Immature natural killer cell (primary cell): ENCODE measurements around the gene DCAF4. TPM values are rescaled to one million over a fixed set of nuclear protein-coding genes. Genes with fewer than 3 reads are reported as not detected.

Source experiments
- DNase-seq, 3 donors: peaks; one replicate each; pipeline ENCODE4 v3.0.0; 2022; ENCODE audit warnings: mixed read lengths in 1 of 3
- H3K27ac Mint-ChIP-seq, 6 donors: one replicate each; pipeline ENCODE4 v1.8.0; 2020; ENCODE audit warnings: mixed read lengths in 6 of 6, mild to moderate bottlenecking in 5 of 6, inconsistent platforms in 4 of 6, moderate library complexity in 3 of 6
- H3K27me3 Mint-ChIP-seq, 3 donors: one replicate each; pipeline ENCODE4 v1.8.0; 2020 to 2021; ENCODE audit warnings: low read depth in 3 of 3, mild to moderate bottlenecking in 3 of 3, mixed read lengths in 3 of 3, moderate library complexity in 3 of 3, inconsistent platforms in 1 of 3
- H3K36me3 Mint-ChIP-seq, 3 donors: one replicate each; pipeline ENCODE4 v1.8.0; 2020; ENCODE audit warnings: mixed read lengths in 3 of 3, inconsistent platforms in 2 of 3, mild to moderate bottlenecking in 2 of 3
- H3K4me1 Mint-ChIP-seq, 2 donors: one replicate each; pipeline ENCODE4 v1.8.0; 2020; ENCODE audit warnings: inconsistent platforms in 2 of 2, mild to moderate bottlenecking in 2 of 2, mixed read lengths in 2 of 2, moderate library complexity in 1 of 2
- H3K4me3 Mint-ChIP-seq, 5 donors: one replicate each; pipeline ENCODE4 v1.8.0; 2020; ENCODE audit warnings: mild to moderate bottlenecking in 5 of 5, mixed read lengths in 5 of 5, inconsistent platforms in 3 of 5, moderate library complexity in 3 of 5
- H3K9me3 Mint-ChIP-seq, 6 donors: one replicate each; pipeline ENCODE4 v1.8.0; 2020; ENCODE audit warnings: mild to moderate bottlenecking in 6 of 6, mixed read lengths in 6 of 6, inconsistent platforms in 4 of 6, moderate library complexity in 3 of 6
- polyA plus RNA-seq, 3 donors: library from polyadenylated mRNA; unstranded; fragments of 300-500 nt; fragmentation: Illumina TruSeq; gene quantifications; one replicate each; pipeline ENCODE4 v1.2.3, GENCODE V29; 2021

The DCAF4 gene
- polyA plus RNA-seq, 3 donors from 2014 or later, result 0.44 to 8.7 (median 4.5) TPM

- no peaks in the 10 kb centered on the region for H3K36me3 Mint-ChIP-seq
- peaks cover 0 to 2% of the 10 kb centered on the region in 2 donors for H3K4me1 Mint-ChIP-seq
- DNase-seq, result no peak
- H3K27me3 Mint-ChIP-seq, result peaks cover 8 to 14% (median 13%) of the 10 kb centered on the region in 3 donors
- H3K4me3 Mint-ChIP-seq, result no peak overlapping the region
- H3K27ac Mint-ChIP-seq, result no peak overlapping the region
- H3K9me3 Mint-ChIP-seq, result no peaks in the 10 kb centered on the region
Measured at GRCh38 chr14:72904218-72904617, 22.0 kb upstream of the DCAF4 start.

- Mint-ChIP-seq H3K9me3 (no peaks in the 10 kb centered on the region), H3K36me3 (no peaks in the 10 kb centered on the region), H3K27me3 (peaks cover 11 to 15% (median 12%) of the 10 kb centered on the region in 3 donors), H3K27ac (no peak overlapping the region), H3K4me3 (no peak overlapping the region), H3K4me1 (peaks cover 0 to 2% of the 10 kb centered on the region in 2 donors)
- DNase-seq, result peak; percentile 69 to 75 (median 70)
Measured at GRCh38 chr14:72904840-72905561, 21.3 kb upstream of the DCAF4 start.

- Mint-ChIP-seq H3K4me3 (no peak overlapping the region), H3K27me3 (peaks cover 10 to 15% (median 11%) of the 10 kb centered on the region in 3 donors), H3K4me1 (peaks cover 0 to 2% of the 10 kb centered on the region in 2 donors), H3K27ac (no peak overlapping the region), H3K9me3 (no peaks in the 10 kb centered on the region), H3K36me3 (no peaks in the 10 kb centered on the region)
- no peak for DNase-seq
Measured at GRCh38 chr14:72906316-72906715, 19.9 kb upstream of the DCAF4 start.

- Mint-ChIP-seq H3K27me3 (peaks cover 10 to 15% (median 11%) of the 10 kb centered on the region in 3 donors), H3K4me1 (peaks cover 0 to 2% of the 10 kb centered on the region in 2 donors), H3K27ac (no peak overlapping the region), H3K36me3 (no peaks in the 10 kb centered on the region), H3K4me3 (no peak overlapping the region), H3K9me3 (no peaks in the 10 kb centered on the region)
- no peak for DNase-seq
Measured at GRCh38 chr14:72906879-72907278, 19.4 kb upstream of the DCAF4 start.

GRCh38 chr14:72907886-72908285 lies 18.4 kb upstream of the DCAF4 start:
- H3K4me1 Mint-ChIP-seq, result peaks cover 0 to 2% of the 10 kb centered on the region in 2 donors
- H3K27me3 Mint-ChIP-seq, result peaks cover 10 to 16% (median 11%) of the 10 kb centered on the region in 3 donors
- H3K4me3 Mint-ChIP-seq, result no peak overlapping the region
- no peak for DNase-seq
- H3K9me3 Mint-ChIP-seq, result no peaks in the 10 kb centered on the region
- H3K27ac Mint-ChIP-seq, result no peak overlapping the region
- no peaks in the 10 kb centered on the region for H3K36me3 Mint-ChIP-seq

- no peak overlapping the region for H3K4me3 Mint-ChIP-seq
- H3K9me3 Mint-ChIP-seq, result no peaks in the 10 kb centered on the region
- peaks cover 0 to 2% (median 0%) of the 10 kb centered on the region in 3 donors for H3K36me3 Mint-ChIP-seq
- peaks cover 2 to 6% of the 10 kb centered on the region in 2 donors for H3K4me1 Mint-ChIP-seq
- no peak for DNase-seq
- peaks cover 10 to 23% (median 10%) of the 10 kb centered on the region in 3 donors for H3K27me3 Mint-ChIP-seq
- H3K27ac Mint-ChIP-seq, result no peak overlapping the region
Measured at GRCh38 chr14:72909163-72909562, 17.1 kb upstream of the DCAF4 start.

GRCh38 chr14:72913809-72914208 lies 12.5 kb upstream of the DCAF4 start:
- peaks cover 0 to 11% (median 3%) of the 10 kb centered on the region in 3 donors for H3K27me3 Mint-ChIP-seq
- H3K36me3 Mint-ChIP-seq, result peaks cover 0 to 4% (median 0%) of the 10 kb centered on the region in 3 donors
- no peak overlapping the region for H3K4me3 Mint-ChIP-seq
- no peak for DNase-seq
- H3K9me3 Mint-ChIP-seq, result no peaks in the 10 kb centered on the region
- peaks cover 0 to 6% of the 10 kb centered on the region in 2 donors for H3K4me1 Mint-ChIP-seq
- no peak overlapping the region for H3K27ac Mint-ChIP-seq

- Mint-ChIP-seq H3K4me1 (peaks cover 0 to 6% of the 10 kb centered on the region in 2 donors), H3K36me3 (peaks cover 0 to 4% (median 0%) of the 10 kb centered on the region in 3 donors), H3K9me3 (no peaks in the 10 kb centered on the region), H3K27me3 (peaks cover 4 to 9% (median 7%) of the 10 kb centered on the region in 3 donors), H3K27ac (no peak overlapping the region), H3K4me3 (no peak overlapping the region)
- DNase-seq, result no peak
Measured at GRCh38 chr14:72916174-72916573, 10.1 kb upstream of the DCAF4 start.

- DNase-seq, result no peak
- H3K27ac Mint-ChIP-seq, result no peak overlapping the region
- peaks cover 0 to 6% of the 10 kb centered on the region in 2 donors for H3K4me1 Mint-ChIP-seq
- peaks cover 4 to 9% (median 7%) of the 10 kb centered on the region in 3 donors for H3K27me3 Mint-ChIP-seq
- peaks cover 0 to 4% (median 0%) of the 10 kb centered on the region in 3 donors for H3K36me3 Mint-ChIP-seq
- H3K9me3 Mint-ChIP-seq, result no peaks in the 10 kb centered on the region
- H3K4me3 Mint-ChIP-seq, result no peak overlapping the region
Measured at GRCh38 chr14:72917094-72917802, 9.0 kb upstream of the DCAF4 start.

- peaks cover 0 to 8% (median 5%) of the 10 kb centered on the region in 3 donors for H3K27me3 Mint-ChIP-seq
- H3K4me1 Mint-ChIP-seq, result no peaks in the 10 kb centered on the region
- no peaks in the 10 kb centered on the region for H3K36me3 Mint-ChIP-seq
- no peak overlapping the region for H3K27ac Mint-ChIP-seq
- no peaks in the 10 kb centered on the region for H3K9me3 Mint-ChIP-seq
- H3K4me3 Mint-ChIP-seq, result no peak overlapping the region
- no peak for DNase-seq
Measured at GRCh38 chr14:72920008-72920407, 6.3 kb upstream of the DCAF4 start.

GRCh38 chr14:72921396-72921795 lies 4.9 kb upstream of the DCAF4 start:
- H3K36me3 Mint-ChIP-seq, result no peaks in the 10 kb centered on the region
- no peaks in the 10 kb centered on the region for H3K9me3 Mint-ChIP-seq

GRCh38 chr14:72924337-72924736 lies 1.9 kb upstream of the DCAF4 start:
- H3K27me3 Mint-ChIP-seq, result peaks cover 6 to 19% (median 8%) of the 10 kb centered on the region in 3 donors
- H3K4me3 Mint-ChIP-seq, result peak overlapping the region in 1 of 5 donors; percentile 22
- H3K9me3 Mint-ChIP-seq, result no peaks in the 10 kb centered on the region
- DNase-seq, result no peak
- no peaks in the 10 kb centered on the region for H3K36me3 Mint-ChIP-seq
- peaks cover 12 to 14% of the 10 kb centered on the region in 2 donors for H3K4me1 Mint-ChIP-seq
- H3K27ac Mint-ChIP-seq, result peak overlapping the region in 1 of 6 donors; percentile 38

More at GRCh38 chr14:72921396-72921795, 4.9 kb upstream of the DCAF4 start:
- Mint-ChIP-seq H3K4me1 (peaks cover 8% of the 10 kb centered on the region in 2 donors), H3K27me3 (peaks cover 6 to 15% (median 8%) of the 10 kb centered on the region in 3 donors), H3K27ac (no peak overlapping the region), H3K4me3 (no peak overlapping the region)
- no peak for DNase-seq

- DNase-seq, result no peak
Measured at GRCh38 chr14:72925171-72925759, 999 bp upstream of the DCAF4 start.

More at GRCh38 chr14:72925171-72925759, 999 bp upstream of the DCAF4 start:
- peak overlapping the region; percentile 90 to 97 (median 95) for H3K4me3 Mint-ChIP-seq
- peaks cover 12 to 14% of the 10 kb centered on the region in 2 donors for H3K4me1 Mint-ChIP-seq
- no peaks in the 10 kb centered on the region for H3K36me3 Mint-ChIP-seq
- H3K9me3 Mint-ChIP-seq, result no peaks in the 10 kb centered on the region
- peak overlapping the region; percentile 3 to 96 (median 66) for H3K27ac Mint-ChIP-seq
- H3K27me3 Mint-ChIP-seq, result peaks cover 5 to 18% (median 6%) of the 10 kb centered on the region in 3 donors
